Measurements from ENCODE around the gene FEZ2. TPM values are rescaled to one million over a fixed set of nuclear protein-coding genes. Genes with fewer than 3 reads are reported as not detected.

The FEZ2 gene
- total and polyA plus RNA-seq, 2 experiments from 2014 or later = 28.0 to 32.9 TPM

DNA sequence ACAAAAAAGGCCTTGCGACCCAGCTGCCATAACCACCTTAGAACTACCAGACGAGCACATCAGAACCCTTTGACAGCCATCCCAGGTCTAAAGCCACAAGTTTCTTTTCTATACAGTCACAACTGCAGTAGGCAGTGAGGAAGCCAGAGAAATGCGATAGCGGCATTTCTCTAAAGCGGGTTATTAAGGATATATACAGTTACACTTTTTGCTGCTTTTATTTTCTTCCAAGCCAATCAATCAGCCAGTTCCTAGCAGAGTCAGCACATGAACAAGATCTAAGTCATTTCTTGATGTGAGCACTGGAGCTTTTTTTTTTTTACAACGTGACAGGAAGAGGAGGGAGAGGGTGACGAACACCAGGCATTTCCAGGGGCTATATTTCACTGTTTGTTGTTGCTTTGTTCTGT, 48.8 kb downstream of the FEZ2 start:
- Histone ChIP-seq H3K27me3 (ENCODE audit: insufficient read depth) (no peaks in the 10 kb centered on the region), H3K27ac (ENCODE audit: low read depth) (no peak overlapping the region), H3K9me2 (ENCODE audit: insufficient read depth) (no peaks in the 10 kb centered on the region), H3K4me2 (no peak overlapping the region), H3K79me2 (replicated peaks; ENCODE audit: insufficient read depth) (no peaks in the 10 kb centered on the region), H2AFZ (no peak overlapping the region), H3F3A (replicated peaks; ENCODE audit: low read depth) (0 out of 2 replicates have a peak, but pooled peaks cover 4% of the 10 kb centered on the region), H3K4me3 (no peak overlapping the region), H3K36me3 (ENCODE audit: insufficient read depth) (peaks cover 9% of the 10 kb centered on the region), H4K20me1 (replicated peaks; ENCODE audit: insufficient read depth) (no peaks in the 10 kb centered on the region), H3K4me1 (ENCODE audit: insufficient read depth) (no peaks in the 10 kb centered on the region)
- Mint-ChIP-seq H3K36me3 (ENCODE audit: low read depth) (peaks cover 42% of the 10 kb centered on the region), H3K27ac (no peak overlapping the region), H3K27me3 (ENCODE audit: insufficient read depth, low read depth, poor library complexity) (peaks cover 2% of the 10 kb centered on the region), H3K4me3 (no peak overlapping the region), H3K4me1 (no peaks in the 10 kb centered on the region), H3K9me3 (no peaks in the 10 kb centered on the region)
- TF ChIP-seq, protein P1, sequence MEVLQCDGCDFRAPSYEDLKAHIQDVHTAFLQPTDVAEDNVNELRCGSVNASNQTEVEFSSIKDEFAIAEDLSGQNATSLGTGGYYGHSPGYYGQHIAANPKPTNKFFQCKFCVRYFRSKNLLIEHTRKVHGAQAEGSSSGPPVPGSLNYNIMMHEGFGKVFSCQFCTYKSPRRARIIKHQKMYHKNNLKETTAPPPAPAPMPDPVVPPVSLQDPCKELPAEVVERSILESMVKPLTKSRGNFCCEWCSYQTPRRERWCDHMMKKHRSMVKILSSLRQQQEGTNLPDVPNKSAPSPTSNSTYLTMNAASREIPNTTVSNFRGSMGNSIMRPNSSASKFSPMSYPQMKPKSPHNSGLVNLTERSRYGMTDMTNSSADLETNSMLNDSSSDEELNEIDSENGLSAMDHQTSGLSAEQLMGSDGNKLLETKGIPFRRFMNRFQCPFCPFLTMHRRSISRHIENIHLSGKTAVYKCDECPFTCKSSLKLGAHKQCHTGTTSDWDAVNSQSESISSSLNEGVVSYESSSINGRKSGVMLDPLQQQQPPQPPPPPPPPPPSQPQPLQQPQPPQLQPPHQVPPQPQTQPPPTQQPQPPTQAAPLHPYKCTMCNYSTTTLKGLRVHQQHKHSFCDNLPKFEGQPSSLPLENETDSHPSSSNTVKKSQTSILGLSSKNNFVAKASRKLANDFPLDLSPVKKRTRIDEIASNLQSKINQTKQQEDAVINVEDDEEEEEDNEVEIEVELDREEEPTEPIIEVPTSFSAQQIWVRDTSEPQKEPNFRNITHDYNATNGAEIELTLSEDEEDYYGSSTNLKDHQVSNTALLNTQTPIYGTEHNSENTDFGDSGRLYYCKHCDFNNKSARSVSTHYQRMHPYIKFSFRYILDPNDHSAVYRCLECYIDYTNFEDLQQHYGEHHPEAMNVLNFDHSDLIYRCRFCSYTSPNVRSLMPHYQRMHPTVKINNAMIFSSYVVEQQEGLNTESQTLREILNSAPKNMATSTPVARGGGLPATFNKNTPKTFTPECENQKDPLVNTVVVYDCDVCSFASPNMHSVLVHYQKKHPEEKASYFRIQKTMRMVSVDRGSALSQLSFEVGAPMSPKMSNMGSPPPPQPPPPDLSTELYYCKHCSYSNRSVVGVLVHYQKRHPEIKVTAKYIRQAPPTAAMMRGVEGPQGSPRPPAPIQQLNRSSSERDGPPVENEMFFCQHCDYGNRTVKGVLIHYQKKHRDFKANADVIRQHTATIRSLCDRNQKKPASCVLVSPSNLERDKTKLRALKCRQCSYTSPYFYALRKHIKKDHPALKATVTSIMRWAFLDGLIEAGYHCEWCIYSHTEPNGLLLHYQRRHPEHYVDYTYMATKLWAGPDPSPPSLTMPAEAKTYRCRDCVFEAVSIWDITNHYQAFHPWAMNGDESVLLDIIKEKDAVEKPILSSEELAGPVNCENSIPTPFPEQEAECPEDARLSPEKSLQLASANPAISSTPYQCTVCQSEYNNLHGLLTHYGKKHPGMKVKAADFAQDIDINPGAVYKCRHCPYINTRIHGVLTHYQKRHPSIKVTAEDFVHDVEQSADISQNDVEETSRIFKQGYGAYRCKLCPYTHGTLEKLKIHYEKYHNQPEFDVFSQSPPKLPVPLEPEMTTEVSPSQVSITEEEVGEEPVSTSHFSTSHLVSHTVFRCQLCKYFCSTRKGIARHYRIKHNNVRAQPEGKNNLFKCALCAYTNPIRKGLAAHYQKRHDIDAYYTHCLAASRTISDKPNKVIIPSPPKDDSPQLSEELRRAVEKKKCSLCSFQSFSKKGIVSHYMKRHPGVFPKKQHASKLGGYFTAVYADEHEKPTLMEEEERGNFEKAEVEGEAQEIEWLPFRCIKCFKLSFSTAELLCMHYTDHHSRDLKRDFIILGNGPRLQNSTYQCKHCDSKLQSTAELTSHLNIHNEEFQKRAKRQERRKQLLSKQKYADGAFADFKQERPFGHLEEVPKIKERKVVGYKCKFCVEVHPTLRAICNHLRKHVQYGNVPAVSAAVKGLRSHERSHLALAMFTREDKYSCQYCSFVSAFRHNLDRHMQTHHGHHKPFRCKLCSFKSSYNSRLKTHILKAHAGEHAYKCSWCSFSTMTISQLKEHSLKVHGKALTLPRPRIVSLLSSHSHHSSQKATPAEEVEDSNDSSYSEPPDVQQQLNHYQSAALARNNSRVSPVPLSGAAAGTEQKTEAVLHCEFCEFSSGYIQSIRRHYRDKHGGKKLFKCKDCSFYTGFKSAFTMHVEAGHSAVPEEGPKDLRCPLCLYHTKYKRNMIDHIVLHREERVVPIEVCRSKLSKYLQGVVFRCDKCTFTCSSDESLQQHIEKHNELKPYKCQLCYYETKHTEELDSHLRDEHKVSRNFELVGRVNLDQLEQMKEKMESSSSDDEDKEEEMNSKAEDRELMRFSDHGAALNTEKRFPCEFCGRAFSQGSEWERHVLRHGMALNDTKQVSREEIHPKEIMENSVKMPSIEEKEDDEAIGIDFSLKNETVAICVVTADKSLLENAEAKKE (CRISPR knock-in tag; IDR thresholded peaks at IDR 0.05) = no peak
- no peak for TF ChIP-seq ZNF114 (CRISPR knock-in tag; IDR thresholded peaks at IDR 0.05)
- no peak for TF ChIP-seq STAT1 (IDR thresholded peaks at IDR 0.05; ENCODE audit: unreplicated experiment)
- no peak for TF ChIP-seq EZH2 (IDR thresholded peaks at IDR 0.05; ENCODE audit: low read depth, unreplicated experiment)
- TF ChIP-seq, protein P2, sequence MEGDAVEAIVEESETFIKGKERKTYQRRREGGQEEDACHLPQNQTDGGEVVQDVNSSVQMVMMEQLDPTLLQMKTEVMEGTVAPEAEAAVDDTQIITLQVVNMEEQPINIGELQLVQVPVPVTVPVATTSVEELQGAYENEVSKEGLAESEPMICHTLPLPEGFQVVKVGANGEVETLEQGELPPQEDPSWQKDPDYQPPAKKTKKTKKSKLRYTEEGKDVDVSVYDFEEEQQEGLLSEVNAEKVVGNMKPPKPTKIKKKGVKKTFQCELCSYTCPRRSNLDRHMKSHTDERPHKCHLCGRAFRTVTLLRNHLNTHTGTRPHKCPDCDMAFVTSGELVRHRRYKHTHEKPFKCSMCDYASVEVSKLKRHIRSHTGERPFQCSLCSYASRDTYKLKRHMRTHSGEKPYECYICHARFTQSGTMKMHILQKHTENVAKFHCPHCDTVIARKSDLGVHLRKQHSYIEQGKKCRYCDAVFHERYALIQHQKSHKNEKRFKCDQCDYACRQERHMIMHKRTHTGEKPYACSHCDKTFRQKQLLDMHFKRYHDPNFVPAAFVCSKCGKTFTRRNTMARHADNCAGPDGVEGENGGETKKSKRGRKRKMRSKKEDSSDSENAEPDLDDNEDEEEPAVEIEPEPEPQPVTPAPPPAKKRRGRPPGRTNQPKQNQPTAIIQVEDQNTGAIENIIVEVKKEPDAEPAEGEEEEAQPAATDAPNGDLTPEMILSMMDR (conservative IDR thresholded peaks at IDR 0.05; ENCODE audit: low read depth in 2 of 2) = no peak
- TF ChIP-seq JUNB (IDR thresholded peaks at IDR 0.05; ENCODE audit: unreplicated experiment) = no peak
- no peak for TF ChIP-seq REST (IDR thresholded peaks at IDR 0.05; ENCODE audit: unreplicated experiment)
- TF ChIP-seq EZH2phosphoT487 (IDR thresholded peaks at IDR 0.05; ENCODE audit: unreplicated experiment) = no peak
- ATAC-seq = no peak
- no peak for DNase-seq (ENCODE audit: low spot score)

Measured in GM23338 (cell line).